SK-N-MC (cell line): ENCODE measurements around the gene ANTXR2.

Experiments used
- EZH2 ChIP-seq: fragments of 200-600 bp; sonication (generic); IDR thresholded peaks from one replicate; pipeline ENCODE4 v1.6.1; 2017; ENCODE audit warnings: antibody characterized with exemption
- FOXP2 ChIP-seq: optimal IDR thresholded peaks from 2 replicates; pipeline ENCODE3; 2011; ENCODE audit warnings: mild to moderate bottlenecking, moderate library complexity; ENCODE audit not compliant: insufficient read depth; ENCODE audit errors: extremely low read length, control extremely low read depth
- POLR2AphosphoS5 ChIP-seq: IDR thresholded peaks from 2 replicates; pipeline ENCODE4 v1.6.1; 2012; ENCODE audit warnings: mild to moderate bottlenecking, low read depth, low read length, borderline replicate concordance

- TF ChIP-seq POLR2AphosphoS5 (no peak), EZH2 (no peak), FOXP2 (no peak)
Measured at GRCh38 chr4:79883290-79883689, 189.7 kb downstream of the ANTXR2 start.
